GM21515 (cell line): Measurements from ENCODE around the gene KIFC1.
A peak's percentile ranks its signal among the peaks of the same experiment; 100 is the strongest.
"Not testable (repeated sequence)": the region's sequence is repeated elsewhere in the genome, so short reads cannot be mapped to it uniquely, and the experiment has no call there.

Experiments
- ATAC-seq: cut with Tn5 transposase; IDR thresholded peaks from one replicate; pipeline ENCODE4 v1.9.1; 2021; ENCODE audit not compliant: unreplicated experiment

The KIFC1 gene

GRCh38 chr6:33373960-33374910 lies 17.4 kb upstream of the KIFC1 start:
- ATAC-seq: no peak

- no peak for ATAC-seq
These were observed 16.4 kb upstream of the KIFC1 start for GRCh38 chr6:33375143-33375671.

GRCh38 chr6:33377171-33377570 lies 14.5 kb upstream of the KIFC1 start:
- ATAC-seq: no peak

GRCh38 chr6:33379184-33379583 lies 12.4 kb upstream of the KIFC1 start:
- ATAC-seq: not testable (repeated sequence)

- ATAC-seq: no peak
These were observed 11.2 kb upstream of the KIFC1 start for GRCh38 chr6:33380272-33380981.

- no peak for ATAC-seq
These were observed 8.0 kb upstream of the KIFC1 start for GRCh38 chr6:33383427-33384185.

- no peak for ATAC-seq
These were observed 7.0 kb upstream of the KIFC1 start for GRCh38 chr6:33384581-33385020.

GRCh38 chr6:33390173-33390572 lies 1.4 kb upstream of the KIFC1 start:
- no peak for ATAC-seq

GRCh38 chr6:33390767-33391277 lies 801 bp upstream of the KIFC1 start:
- no peak for ATAC-seq

GRCh38 chr6:33391922-33392594 lies 435 bp downstream of the KIFC1 start:
- ATAC-seq: peak; percentile 8

GRCh38 chr6:33392595-33392948 lies 949 bp downstream of the KIFC1 start:
- no peak for ATAC-seq

- ATAC-seq: no peak
These were observed 1.4 kb downstream of the KIFC1 start for GRCh38 chr6:33392979-33393378.

GRCh38 chr6:33397541-33397940 lies 5.9 kb downstream of the KIFC1 start:
- no peak for ATAC-seq

GRCh38 chr6:33398601-33399000 lies 7.0 kb downstream of the KIFC1 start:
- not testable (repeated sequence) for ATAC-seq

GRCh38 chr6:33399881-33400280 lies 8.3 kb downstream of the KIFC1 start:
- ATAC-seq: not testable (repeated sequence)

- no peak for ATAC-seq
These were observed 13.3 kb downstream of the KIFC1 start for GRCh38 chr6:33404884-33405283.

GRCh38 chr6:33405386-33405940 lies 13.8 kb downstream of the KIFC1 start:
- ATAC-seq: no peak

GRCh38 chr6:33406126-33406525 lies 14.5 kb downstream of the KIFC1 start:
- ATAC-seq: no peak

- ATAC-seq: no peak
These were observed 15.6 kb downstream of the KIFC1 start for GRCh38 chr6:33407132-33407718.
